Neutrophil (primary cell): ENCODE data around the gene LAMC1.
"Not testable (repeated sequence)": the region's sequence is repeated elsewhere in the genome, so short reads cannot be mapped to it uniquely, and the experiment has no call there.

Source experiments
- H3K27ac ChIP-seq: fragments of 200-600 bp; sonication (generic); 2 replicates; pipeline ENCODE4 v1.5.1; 2016; ENCODE audit warnings: mild to moderate bottlenecking, moderate library complexity
- H3K27me3 ChIP-seq: fragments of 200-600 bp; sonication (generic); 2 replicates; pipeline ENCODE4 v1.6.0; 2016; ENCODE audit warnings: mild to moderate bottlenecking
- H3K36me3 ChIP-seq: fragments of 200-600 bp; sonication (generic); 2 replicates; pipeline ENCODE4 v1.5.1; 2017
- H3K4me1 ChIP-seq, 2 experiments: fragments of 200-600 bp in 1 of 2; sonication (generic) in 1 of 2; 1 replicate in 1 of 2; 2 replicates in 1 of 2; pipeline versions ENCODE4 v1.5.1 to v1.6.1; 2013 to 2016; ENCODE audit warnings: low read depth in 1 of 2, low read length in 1 of 2, mild to moderate bottlenecking in 1 of 2, moderate library complexity in 1 of 2; ENCODE audit not compliant: control insufficient read depth in 1 of 2, insufficient read depth in 1 of 2
- H3K4me3 ChIP-seq, 2 experiments: fragments of 200-600 bp in 1 of 2; sonication (generic) in 1 of 2; 1 replicate in 1 of 2; 2 replicates in 1 of 2; pipeline ENCODE4 v1.5.1; 2013 to 2016; ENCODE audit warnings: low read depth in 1 of 2, low read length in 1 of 2, mild to moderate bottlenecking in 1 of 2, moderate library complexity in 1 of 2
- H3K9me3 ChIP-seq: fragments of 200-600 bp; sonication (generic); 2 replicates; pipeline ENCODE4 v1.5.1; 2016
- TF ChIP-seq, protein P1 (sequence below): fragments of 200-600 bp; sonication (generic); IDR thresholded peaks from 2 replicates; pipeline ENCODE4 v1.5.1; 2016; ENCODE audit warnings: antibody characterized with exemption

Gene LAMC1

DNA sequence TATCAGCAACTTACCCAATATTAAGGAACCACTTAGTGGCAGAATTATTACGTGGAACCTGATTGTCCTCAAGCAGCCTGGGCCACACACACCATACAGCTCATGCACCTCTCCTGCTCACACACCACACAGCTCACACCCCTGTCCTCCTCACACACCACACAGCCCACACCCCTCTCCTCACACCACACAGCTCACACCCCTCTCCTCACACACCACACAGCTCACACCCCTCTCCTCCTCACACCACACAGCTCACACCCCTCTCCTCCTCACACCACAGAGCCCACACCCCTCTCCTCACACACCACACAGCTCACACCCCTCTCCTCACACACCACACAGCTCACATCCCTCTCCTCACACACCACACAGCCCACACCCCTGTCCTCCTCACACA is 126.1 kb downstream of the LAMC1 start:
- Histone ChIP-seq H3K27ac (no peak overlapping the region), H3K4me3 (no peak overlapping the region), H3K27me3 (peaks cover 14% of the 10 kb centered on the region), H3K4me1 (no peaks in the 10 kb centered on the region), H3K36me3 (no peaks in the 10 kb centered on the region), H3K9me3 (no peaks in the 10 kb centered on the region)
- TF ChIP-seq, protein P1, sequence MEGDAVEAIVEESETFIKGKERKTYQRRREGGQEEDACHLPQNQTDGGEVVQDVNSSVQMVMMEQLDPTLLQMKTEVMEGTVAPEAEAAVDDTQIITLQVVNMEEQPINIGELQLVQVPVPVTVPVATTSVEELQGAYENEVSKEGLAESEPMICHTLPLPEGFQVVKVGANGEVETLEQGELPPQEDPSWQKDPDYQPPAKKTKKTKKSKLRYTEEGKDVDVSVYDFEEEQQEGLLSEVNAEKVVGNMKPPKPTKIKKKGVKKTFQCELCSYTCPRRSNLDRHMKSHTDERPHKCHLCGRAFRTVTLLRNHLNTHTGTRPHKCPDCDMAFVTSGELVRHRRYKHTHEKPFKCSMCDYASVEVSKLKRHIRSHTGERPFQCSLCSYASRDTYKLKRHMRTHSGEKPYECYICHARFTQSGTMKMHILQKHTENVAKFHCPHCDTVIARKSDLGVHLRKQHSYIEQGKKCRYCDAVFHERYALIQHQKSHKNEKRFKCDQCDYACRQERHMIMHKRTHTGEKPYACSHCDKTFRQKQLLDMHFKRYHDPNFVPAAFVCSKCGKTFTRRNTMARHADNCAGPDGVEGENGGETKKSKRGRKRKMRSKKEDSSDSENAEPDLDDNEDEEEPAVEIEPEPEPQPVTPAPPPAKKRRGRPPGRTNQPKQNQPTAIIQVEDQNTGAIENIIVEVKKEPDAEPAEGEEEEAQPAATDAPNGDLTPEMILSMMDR = no peak

DNA sequence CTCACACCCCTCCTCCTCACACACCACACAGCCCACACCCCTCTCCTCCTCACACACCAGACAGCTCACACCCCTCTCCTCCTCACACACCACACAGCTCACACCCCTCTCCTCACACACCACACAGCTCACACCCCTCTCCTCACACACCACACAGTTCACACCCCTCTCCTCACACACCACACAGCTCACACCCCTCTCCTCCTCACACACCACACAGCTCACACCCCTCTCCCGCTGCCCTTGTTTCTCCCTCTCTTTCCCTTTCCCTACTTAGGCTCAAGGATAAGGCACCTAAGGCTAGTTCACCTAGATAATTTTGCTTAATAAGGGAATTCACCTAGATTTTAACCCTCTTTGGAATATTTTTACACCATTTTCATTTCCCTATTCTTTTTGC is 126.8 kb downstream of the LAMC1 start:
- H3K9me3 ChIP-seq, H3K36me3 ChIP-seq, H3K27ac ChIP-seq, H3K4me1 ChIP-seq, H3K4me3 ChIP-seq: not testable (repeated sequence)
- H3K27me3 ChIP-seq = peaks cover 19% of the 10 kb centered on the region

DNA sequence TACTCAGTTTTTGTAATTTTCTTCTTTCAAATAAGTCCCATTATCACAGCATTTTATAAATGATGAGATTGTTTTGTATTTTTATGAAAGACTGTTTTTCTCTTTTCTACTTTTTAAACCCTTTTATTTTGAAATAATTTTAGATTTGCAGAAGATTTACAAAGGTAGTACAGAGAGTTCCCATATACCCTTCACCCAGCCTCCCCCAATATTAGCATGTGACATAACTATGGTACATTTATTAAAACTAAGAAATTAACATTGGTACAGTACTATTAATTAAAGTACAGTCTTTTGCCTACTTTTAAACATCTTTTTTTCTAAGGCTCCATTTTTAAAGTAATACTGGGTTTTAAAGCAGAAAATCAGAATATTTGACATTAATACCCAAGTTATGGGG is 127.2 kb downstream of the LAMC1 start:
- Histone ChIP-seq H3K4me3 (no peak overlapping the region), H3K4me1 (no peaks in the 10 kb centered on the region), H3K27me3 (peaks cover 20% of the 10 kb centered on the region), H3K36me3 (no peaks in the 10 kb centered on the region), H3K27ac (no peak overlapping the region), H3K9me3 (no peaks in the 10 kb centered on the region)
- TF ChIP-seq, protein P1 = no peak

DNA sequence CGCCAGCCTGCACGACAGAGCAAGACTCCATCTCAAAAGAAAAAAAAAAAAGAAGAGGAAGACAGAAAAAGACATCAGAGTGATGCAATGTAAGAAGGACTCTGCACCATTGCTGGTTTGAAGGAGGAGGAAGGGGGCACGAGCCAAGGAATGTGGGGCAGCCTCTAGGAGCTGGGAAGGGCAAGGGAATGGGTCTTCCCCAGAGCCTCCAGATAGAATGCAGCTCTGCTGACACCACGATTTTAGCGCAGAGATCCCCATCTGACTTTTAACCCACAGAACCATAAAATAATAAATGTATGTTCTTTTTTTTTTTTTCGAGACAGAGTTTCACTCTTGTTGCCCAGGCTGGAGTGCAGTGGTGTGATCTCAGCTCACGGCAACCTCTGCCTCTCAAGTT is 129.0 kb downstream of the LAMC1 start:
- no peak overlapping the region for H3K27ac ChIP-seq
- no peaks in the 10 kb centered on the region for H3K36me3 ChIP-seq
- no peaks in the 10 kb centered on the region for H3K9me3 ChIP-seq
- TF ChIP-seq, protein P1 = no peak
- no peaks in the 10 kb centered on the region for H3K4me1 ChIP-seq
- H3K27me3 ChIP-seq = peaks cover 30% of the 10 kb centered on the region
- H3K4me3 ChIP-seq = no peak overlapping the region

DNA sequence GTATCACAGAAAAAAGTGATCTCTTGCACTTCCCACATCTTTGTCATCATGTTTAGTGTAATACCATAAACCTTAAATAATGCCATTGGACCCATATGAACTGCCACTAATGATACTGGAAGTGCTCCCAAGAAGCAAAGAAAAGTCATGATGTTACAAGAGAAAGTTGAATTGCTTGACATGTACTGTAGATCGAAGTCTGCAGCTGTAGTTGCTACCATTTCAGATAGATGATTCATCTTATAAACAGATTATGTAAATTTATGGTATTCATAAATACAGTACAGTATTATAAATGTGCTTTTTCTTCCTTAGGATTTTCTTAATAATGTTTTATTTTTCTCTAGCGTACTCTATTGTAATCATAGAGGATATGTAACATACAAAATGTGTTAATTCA is 132.7 kb downstream of the LAMC1 start:
- Histone ChIP-seq H3K27ac (no peak overlapping the region), H3K27me3 (peaks cover 19% of the 10 kb centered on the region), H3K4me1 (no peaks in the 10 kb centered on the region), H3K4me3 (no peak overlapping the region), H3K36me3 (no peaks in the 10 kb centered on the region), H3K9me3 (no peaks in the 10 kb centered on the region)
- TF ChIP-seq, protein P1 = no peak

DNA sequence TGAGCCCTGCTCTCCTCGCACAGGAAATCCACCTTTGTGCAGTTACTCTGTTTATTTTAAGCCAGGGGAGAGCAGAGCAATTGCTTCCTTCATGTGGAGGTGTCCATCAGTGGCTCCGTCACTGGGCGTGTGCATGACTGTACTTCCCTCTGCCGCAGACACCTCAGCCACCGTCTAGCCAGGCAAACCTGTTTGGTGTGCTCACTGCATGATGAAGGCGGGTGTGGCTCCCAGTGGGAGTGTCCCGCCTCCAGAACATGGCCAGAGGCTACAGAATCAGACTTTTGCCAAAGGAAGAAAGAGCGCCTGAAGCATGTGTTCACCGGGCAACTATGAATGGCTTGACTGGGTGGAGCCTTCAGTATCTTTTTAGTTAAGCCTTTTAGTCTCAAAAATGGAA is 136.7 kb downstream of the LAMC1 start:
- Histone ChIP-seq H3K36me3 (no peaks in the 10 kb centered on the region), H3K4me1 (no peaks in the 10 kb centered on the region), H3K27ac (no peak overlapping the region), H3K9me3 (no peaks in the 10 kb centered on the region), H3K27me3 (peaks cover 11% of the 10 kb centered on the region), H3K4me3 (no peak overlapping the region)
- TF ChIP-seq, protein P1 = no peak
